ENCODE measurements around the gene PAGR1.

- TF ChIP-seq ISL1 (CRISPR knock-in tag; IDR thresholded peaks at IDR 0.05) (no peak), POU6F1 (CRISPR knock-in tag; IDR thresholded peaks at IDR 0.05; ENCODE audit: borderline replicate concordance, low read depth) (no peak), ZFP30 (CRISPR knock-in tag; IDR thresholded peaks at IDR 0.05) (no peak), PPARA (CRISPR knock-in tag; IDR thresholded peaks at IDR 0.05; ENCODE audit: borderline replicate concordance) (no peak), CSDC2 (CRISPR knock-in tag; IDR thresholded peaks at IDR 0.05) (no peak), TOX (CRISPR knock-in tag; IDR thresholded peaks at IDR 0.05; ENCODE audit: borderline replicate concordance) (no peak), ZFP3 (CRISPR knock-in tag; IDR thresholded peaks at IDR 0.05) (no peak), TCF4 (CRISPR knock-in tag; IDR thresholded peaks at IDR 0.05; ENCODE audit: borderline replicate concordance) (no peak), OSR1 (CRISPR knock-in tag; IDR thresholded peaks at IDR 0.05) (no peak), ZC3H10 (CRISPR knock-in tag; IDR thresholded peaks at IDR 0.05) (no peak), BACH2 (CRISPR knock-in tag; IDR thresholded peaks at IDR 0.05; ENCODE audit: borderline replicate concordance) (no peak)
- TF ChIP-seq, protein P1, sequence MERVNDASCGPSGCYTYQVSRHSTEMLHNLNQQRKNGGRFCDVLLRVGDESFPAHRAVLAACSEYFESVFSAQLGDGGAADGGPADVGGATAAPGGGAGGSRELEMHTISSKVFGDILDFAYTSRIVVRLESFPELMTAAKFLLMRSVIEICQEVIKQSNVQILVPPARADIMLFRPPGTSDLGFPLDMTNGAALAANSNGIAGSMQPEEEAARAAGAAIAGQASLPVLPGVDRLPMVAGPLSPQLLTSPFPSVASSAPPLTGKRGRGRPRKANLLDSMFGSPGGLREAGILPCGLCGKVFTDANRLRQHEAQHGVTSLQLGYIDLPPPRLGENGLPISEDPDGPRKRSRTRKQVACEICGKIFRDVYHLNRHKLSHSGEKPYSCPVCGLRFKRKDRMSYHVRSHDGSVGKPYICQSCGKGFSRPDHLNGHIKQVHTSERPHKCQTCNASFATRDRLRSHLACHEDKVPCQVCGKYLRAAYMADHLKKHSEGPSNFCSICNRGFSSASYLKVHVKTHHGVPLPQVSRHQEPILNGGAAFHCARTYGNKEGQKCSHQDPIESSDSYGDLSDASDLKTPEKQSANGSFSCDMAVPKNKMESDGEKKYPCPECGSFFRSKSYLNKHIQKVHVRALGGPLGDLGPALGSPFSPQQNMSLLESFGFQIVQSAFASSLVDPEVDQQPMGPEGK (CRISPR knock-in tag; IDR thresholded peaks at IDR 0.05; ENCODE audit: borderline replicate concordance), result no peak
- TF ChIP-seq, protein P2, sequence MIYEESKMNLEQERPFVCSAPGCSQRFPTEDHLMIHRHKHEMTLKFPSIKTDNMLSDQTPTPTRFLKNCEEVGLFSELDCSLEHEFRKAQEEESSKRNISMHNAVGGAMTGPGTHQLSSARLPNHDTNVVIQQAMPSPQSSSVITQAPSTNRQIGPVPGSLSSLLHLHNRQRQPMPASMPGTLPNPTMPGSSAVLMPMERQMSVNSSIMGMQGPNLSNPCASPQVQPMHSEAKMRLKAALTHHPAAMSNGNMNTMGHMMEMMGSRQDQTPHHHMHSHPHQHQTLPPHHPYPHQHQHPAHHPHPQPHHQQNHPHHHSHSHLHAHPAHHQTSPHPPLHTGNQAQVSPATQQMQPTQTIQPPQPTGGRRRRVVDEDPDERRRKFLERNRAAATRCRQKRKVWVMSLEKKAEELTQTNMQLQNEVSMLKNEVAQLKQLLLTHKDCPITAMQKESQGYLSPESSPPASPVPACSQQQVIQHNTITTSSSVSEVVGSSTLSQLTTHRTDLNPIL (CRISPR knock-in tag; IDR thresholded peaks at IDR 0.05; ENCODE audit: low read depth), result no peak
These were observed 46.5 kb downstream of the PAGR1 start for GRCh38 chr16:29862383-29862883.

Data from SK-N-SH treated with all-trans-retinoic acid at 6 μM for 48 hours (cell line).